K562 (cell line): Measurements from ENCODE around the gene DYSF. TPM values are rescaled to one million over a fixed set of nuclear protein-coding genes. Genes with fewer than 3 reads are reported as not detected.

Experiments used
- ATAC-seq: fragments of 200-7000 bp; cut with Tn5 transposase; 3 replicates; pipeline ENCODE4 v1.9.1; 2020; ENCODE audit warnings: moderate library complexity
- BruUV-seq: library from RNA; stranded (reverse); fragments of 400-500 nt; replicated peaks from 2 replicates; lab custom pipeline; 2021; lab: Mats Ljungman, UMichigan
- CTCF ChIA-PET: fragments of 300-600 bp; formaldehyde crosslinking; extraction: SDS; loops from one replicate; lab custom pipeline; 2021; ENCODE audit warnings: low intra/inter-chr PET ratio; lab: Yijun Ruan, JAX
- POLR2A ChIA-PET: fragments of 300-600, 350-650 bp; sonication (Branson Sonifier 250); formaldehyde crosslinking; extraction: SDS; loops from one replicate; lab custom pipeline; 2021; ENCODE audit warnings: antibody characterized with exemption, inconsistent platforms; lab: Yijun Ruan, JAX
- DNase-seq, 4 experiments: peaks; one replicate each; pipeline versions ENCODE4 v3.0.0 to v3.0.0-alpha.2; 2011 to 2018; ENCODE audit warnings: low spot score in 3 of 4, mixed read lengths in 3 of 4; ENCODE audit errors: extremely low read depth in 1 of 4
- FAIRE-seq: peaks from 2 replicates; lab custom pipeline; 2011; peaks lifted over from hg19 to GRCh38; lab: Jason Lieb, UNC
- H2AFZ ChIP-seq: 2 replicates; pipeline ENCODE4 v1.6.0; 2011; ENCODE audit warnings: low read depth, low read length, control low read depth, inconsistent platforms
- H3K27ac ChIP-seq: fragments of 200-600 bp; 3 replicates; pipeline ENCODE4 v1.8.0; 2011; ENCODE audit warnings: low read depth, mild to moderate bottlenecking, control low read depth, inconsistent platforms, low read length, moderate library complexity, mixed read lengths; ENCODE audit errors: extremely low read depth
- H3K27me3 ChIP-seq, 2 experiments: fragments of 300-600 bp in 1 of 2; 2 replicates in 1 of 2; 3 replicates in 1 of 2; pipeline versions ENCODE4 v1.6.0 to v1.8.0; 2011; ENCODE audit warnings: inconsistent platforms in 2 of 2, low read length in 2 of 2, mild to moderate bottlenecking in 1 of 2, mixed read lengths in 1 of 2, moderate library complexity in 1 of 2; ENCODE audit not compliant: control insufficient read depth in 2 of 2, insufficient read depth in 2 of 2
- H3K36me3 ChIP-seq: fragments of 300-600 bp; 3 replicates; pipeline ENCODE4 v1.8.0; 2011; ENCODE audit warnings: mild to moderate bottlenecking, low read length, inconsistent platforms; ENCODE audit not compliant: control insufficient read depth, insufficient read depth
- H3K4me1 ChIP-seq, 2 experiments: fragments of 200-600 bp in 1 of 2; replicated peaks in 1 of 2; 2 replicates in 1 of 2; 3 replicates in 1 of 2; pipeline versions ENCODE4 v1.5.1 to v1.8.0; 2011; ENCODE audit warnings: inconsistent platforms in 2 of 2, low read length in 2 of 2, mild to moderate bottlenecking in 1 of 2, mixed read lengths in 1 of 2, moderate library complexity in 1 of 2; ENCODE audit not compliant: control insufficient read depth in 2 of 2, insufficient read depth in 2 of 2
- H3K4me2 ChIP-seq: 2 replicates; pipeline ENCODE4 v1.6.1; 2011; ENCODE audit warnings: low read length, control low read depth, inconsistent platforms, mixed read lengths; ENCODE audit not compliant: insufficient read depth
- H3K4me3 ChIP-seq: fragments of 200-600 bp; sonication (generic), shearing (Covaris generic); 2 replicates; pipeline ENCODE4 v1.5.1; 2016; ENCODE audit warnings: control low read depth, inconsistent platforms
- H3K79me2 ChIP-seq: fragments of 200-600 bp; 3 replicates; pipeline ENCODE4 v1.8.0; 2011; ENCODE audit warnings: low read length, inconsistent platforms; ENCODE audit not compliant: control insufficient read depth, insufficient read depth
- H3K9ac ChIP-seq, 2 experiments: 2 replicates each; pipeline versions ENCODE4 v1.6.0 to v1.6.1; 2011; ENCODE audit warnings: low read depth in 2 of 2, low read length in 2 of 2, control low read depth in 1 of 2, inconsistent platforms in 1 of 2, mild to moderate bottlenecking in 1 of 2, mixed read lengths in 1 of 2; ENCODE audit not compliant: insufficient read depth in 1 of 2
- H3K9me1 ChIP-seq: one replicate; pipeline ENCODE4 v1.6.0; 2011; ENCODE audit warnings: inconsistent platforms, mild to moderate bottlenecking, low read length, moderate library complexity; ENCODE audit not compliant: control insufficient read depth, insufficient read depth
- H3K9me3 ChIP-seq: replicated peaks from 2 replicates; pipeline ENCODE4 v1.5.1; 2011; ENCODE audit warnings: low read depth, low read length, inconsistent platforms; ENCODE audit not compliant: control insufficient read depth, insufficient read depth
- H4K20me1 ChIP-seq: replicated peaks from 2 replicates; pipeline ENCODE4 v1.6.1; 2011; ENCODE audit warnings: low read length, inconsistent platforms, mixed read lengths; ENCODE audit not compliant: control insufficient read depth, insufficient read depth
- BRF2 ChIP-seq: IDR thresholded peaks from 3 replicates; pipeline ENCODE4 v1.6.1; 2011; ENCODE audit warnings: borderline replicate concordance, mild to moderate bottlenecking; ENCODE audit not compliant: insufficient read length, insufficient read depth
- ETS2 ChIP-seq: IDR thresholded peaks from 2 replicates; pipeline ENCODE4 v1.6.1; 2016; ENCODE audit warnings: borderline replicate concordance, missing genetic modification characterization, mild to moderate bottlenecking, moderate library complexity, missing compliant biosample characterization; ENCODE audit not compliant: poor library complexity, severe bottlenecking
- FUS ChIP-seq: fragments of 200-400 bp; formaldehyde crosslinking; optimal IDR thresholded peaks from 2 replicates; pipeline ENCODE3; 2017; ENCODE audit warnings: low read depth, low read length
- IFI16 ChIP-seq: fragments of 250-450 bp; sonication (Bioruptor Pico); IDR thresholded peaks from 2 replicates; pipeline ENCODE4 v2.1.2; 2022; ENCODE audit warnings: mild to moderate bottlenecking, inconsistent platforms
- L3MBTL2 ChIP-seq: fragments of 450-650 bp; IDR thresholded peaks from 2 replicates; pipeline ENCODE4 v1.6.1; 2016; ENCODE audit warnings: mild to moderate bottlenecking, moderate library complexity
- LCOR ChIP-seq: sonication (generic); formaldehyde crosslinking; IDR thresholded peaks from 2 replicates; pipeline ENCODE4 v1.8.0; 2022; ENCODE audit warnings: mild to moderate bottlenecking, missing genetic modification reagents
- MAX ChIP-seq: sonication (generic); formaldehyde crosslinking; IDR thresholded peaks from 2 replicates; pipeline ENCODE4 v1.9.0; 2022; ENCODE audit warnings: mild to moderate bottlenecking, missing genetic modification reagents
- PURB ChIP-seq: sonication (generic); formaldehyde crosslinking; IDR thresholded peaks from 2 replicates; pipeline ENCODE4 v1.9.0; 2021; ENCODE audit warnings: low read depth, mild to moderate bottlenecking, missing genetic modification reagents
- SREBF2 ChIP-seq: sonication (generic); formaldehyde crosslinking; IDR thresholded peaks from 2 replicates; pipeline ENCODE4 v1.4.0; 2020; ENCODE audit warnings: mild to moderate bottlenecking, missing genetic modification reagents
- STAT5A ChIP-seq: IDR thresholded peaks from 2 replicates; pipeline ENCODE4 v1.6.1; 2012; ENCODE audit warnings: low read length, inconsistent platforms, borderline replicate concordance
- TFAM ChIP-seq: fragments of 250-450 bp; sonication (Bioruptor Pico); conservative IDR thresholded peaks from 2 replicates; pipeline ENCODE4 v1.5.0; 2021; ENCODE audit warnings: mild to moderate bottlenecking, moderate library complexity
- THRAP3 ChIP-seq: fragments of 450-650 bp; IDR thresholded peaks from 2 replicates; pipeline ENCODE4 v1.6.1; 2016; ENCODE audit warnings: mild to moderate bottlenecking, inconsistent platforms, borderline replicate concordance
- ZNF133 ChIP-seq: fragments of 250-450 bp; sonication (Bioruptor Pico); IDR thresholded peaks from 2 replicates; pipeline ENCODE4 v1.4.0; 2020; ENCODE audit warnings: mild to moderate bottlenecking
- ZNF146 ChIP-seq: IDR thresholded peaks from one replicate; pipeline ENCODE4 v1.6.1; 2018; ENCODE audit warnings: missing compliant biosample characterization; ENCODE audit not compliant: unreplicated experiment
- ZNF184 ChIP-seq: sonication (generic); formaldehyde crosslinking; IDR thresholded peaks from 2 replicates; pipeline ENCODE4 v1.5.0; 2020; ENCODE audit warnings: missing genetic modification reagents
- ZNF274 ChIP-seq: IDR thresholded peaks from 2 replicates; pipeline ENCODE4 v1.6.1; 2011; ENCODE audit warnings: low read depth, mild to moderate bottlenecking, low read length, moderate library complexity, borderline replicate concordance
- WGBS: fragments of 100-300 bp; shearing (Covaris generic); methylation state at CpG from one replicate; pipeline ENCODE4 v1.1.6; 2016; ENCODE audit warnings: low coverage, mixed read lengths; ENCODE audit not compliant: insufficient coverage; ENCODE audit errors: missing lambda C conversion rate; 5-methylcytosine and 5-hydroxymethylcytosine counted together
- in situ Hi-C: fragments of 300-500 bp; cut with MboI; formaldehyde crosslinking; loops from 4 replicates; pipeline ENCODE4 v1.15.0; 2018; ENCODE audit warnings: inconsistent platforms, mixed read lengths
- intact Hi-C: fragments of 100-400 bp; cut with micrococcal nuclease; formaldehyde crosslinking; loops from 2 replicates; pipeline ENCODE4 v1.14.2; 2022
- polyA plus RNA-seq, 8 experiments: library from polyadenylated mRNA; depleted of rRNA in 4 of 8; stranded (reverse) in 5 of 8; unstranded in 3 of 8; fragments of >200 nt; fragmentation: Nextera tagmentation in 2 of 8; fragmentation: Illumina TruSeq in 1 of 8; extraction: Ambion mirVana in 2 of 8; extraction: Trizol in 1 of 8; gene quantifications; 2 replicates each; pipeline versions ENCODE4 v1.2.1 to v1.2.3, GENCODE V29; 2011 to 2014; ENCODE audit warnings: inconsistent platforms in 1 of 8, missing spikeins in 1 of 8
- total RNA-seq, 7 experiments: library from RNA; depleted of rRNA in 6 of 7; stranded (reverse); fragments of >200 nt in 6 of 7; fragmentation: Illumina TruSeq in 2 of 7; extraction: Trizol in 2 of 7; gene quantifications; 2 replicates each; pipeline versions ENCODE4 v1.2.1 to v1.2.3, GENCODE V29; 2011 to 2021; ENCODE audit warnings: low replicate concordance in 1 of 7

DYSF gene
- total and polyA plus RNA-seq, 9 of the 15 experiments (the other 6 are each of a cell fraction or from before 2014, with no cell fraction given): 0.01 to 0.80 (median 0.29) TPM

- CTCF ChIA-PET: no interaction called here
- in situ Hi-C loops: no loop called here
Observed at GRCh38 chr2:71460056-71460455, 6.7 kb downstream of the DYSF start.

More at GRCh38 chr2:71460056-71460455, 6.7 kb downstream of the DYSF start:
- TF ChIP-seq THRAP3: no peak
- TF ChIP-seq FUS: no peak
- TF ChIP-seq ETS2 (tag): no peak
- TF ChIP-seq ZNF184 (CRISPR knock-in tag): no peak
- no peak for TF ChIP-seq L3MBTL2
- no peak for TF ChIP-seq BRF2
- no peak for TF ChIP-seq MAX
- TF ChIP-seq ZNF133 (CRISPR knock-in tag): no peak
- no peak for TF ChIP-seq STAT5A
- no peak for TF ChIP-seq TFAM
- TF ChIP-seq LCOR (CRISPR knock-in tag): no peak
- no peak for TF ChIP-seq PURB (CRISPR knock-in tag)
- no peak for TF ChIP-seq IFI16 (CRISPR knock-in tag)
- no peak for TF ChIP-seq ZNF274
- TF ChIP-seq ZNF146 (CRISPR knock-in tag): no peak
- TF ChIP-seq SREBF2: no peak
- H3K36me3 ChIP-seq: no peaks in the 10 kb centered on the region
- no peak overlapping the region for H2AFZ ChIP-seq
- POLR2A ChIA-PET: no interaction called here
- H3K4me3 ChIP-seq: no peak overlapping the region
- no TSS peak for BruUV-seq
- H3K9me3 ChIP-seq: peaks cover 4% of the 10 kb centered on the region; the same call in 1 of the 2 replicates
- 0 out of 5 replicates have a peak, but pooled peaks cover 0 to under 1% of the 10 kb centered on the region in 2 experiments for H3K27me3 ChIP-seq
- no peaks in the 10 kb centered on the region; the same call in 1 of the 2 replicates for H4K20me1 ChIP-seq
- no peak overlapping the region for H3K9ac ChIP-seq
- no peaks in the 10 kb centered on the region for H3K79me2 ChIP-seq
- intact Hi-C loops: loop anchor here (2.0 kb wide), 1 partner anchor 51 kb away; no protein-coding TSS in a partner anchor
- ATAC-seq (no peak), DNase-seq (no peak), FAIRE-seq (no peak)
- H3K9me1 ChIP-seq: no peaks in the 10 kb centered on the region
- peaks cover 6 to 11% of the 10 kb centered on the region in 2 experiments; a peak in 3 of 5 replicates for H3K4me1 ChIP-seq
- H3K27ac ChIP-seq: no peak overlapping the region; the same call in 2 of the 3 replicates
- no peak overlapping the region for H3K4me2 ChIP-seq
- WGBS: 48% methylated on average over 4 of the region's 6 CpGs
